HepG2 (cell line): Measurements from ENCODE around the gene PARP11. TPM values are rescaled to one million over a fixed set of nuclear protein-coding genes. Genes with fewer than 3 reads are reported as not detected.

Experiments
- ATAC-seq: fragments of 200-7000 bp; cut with Tn5 transposase; 3 replicates; pipeline ENCODE4 v1.9.1; 2020; ENCODE audit warnings: mild to moderate bottlenecking, moderate library complexity
- BruUV-seq: library from RNA; stranded (reverse); fragments of 400-500 nt; replicated peaks from 2 replicates; lab custom pipeline; 2021; lab: Mats Ljungman, UMichigan
- CTCF ChIA-PET: fragments of 300-600 bp; formaldehyde crosslinking; extraction: SDS; loops from one replicate; lab custom pipeline; 2021; ENCODE audit warnings: low total read pairs, inconsistent platforms, low intra/inter-chr PET ratio; lab: Yijun Ruan, JAX
- POLR2A ChIA-PET: fragments of 350-600 bp; sonication (Branson Sonifier 250); formaldehyde crosslinking; loops from one replicate; lab custom pipeline; 2020; ENCODE audit warnings: antibody characterized with exemption, inconsistent platforms; lab: Yijun Ruan, JAX
- DNase-seq: peaks from one replicate; pipeline ENCODE4 v3.0.0-alpha.2; 2015; ENCODE audit warnings: low spot score
- FAIRE-seq: peaks from 3 replicates; lab custom pipeline; 2011; peaks lifted over from hg19 to GRCh38; lab: Jason Lieb, UNC
- H2AFZ ChIP-seq: one replicate; pipeline ENCODE4 v1.6.1; 2011; ENCODE audit warnings: low read length, inconsistent platforms
- H3K27ac ChIP-seq: fragments of 300-600 bp; 3 replicates; pipeline ENCODE4 v1.8.0; 2011; ENCODE audit warnings: mixed run types, mild to moderate bottlenecking, mixed read lengths, low read length, inconsistent platforms; ENCODE audit not compliant: insufficient read depth; ENCODE audit errors: extremely low read length
- H3K27me3 ChIP-seq, 2 experiments: fragments of 200-600 bp in 1 of 2; 2 replicates in 1 of 2; 3 replicates in 1 of 2; pipeline versions ENCODE4 v1.6.0 to v1.8.0; 2011; ENCODE audit warnings: low read length in 2 of 2, mild to moderate bottlenecking in 2 of 2, moderate library complexity in 2 of 2, inconsistent platforms in 1 of 2; ENCODE audit not compliant: insufficient read depth in 2 of 2, control insufficient read depth in 1 of 2
- H3K36me3 ChIP-seq, 2 experiments: fragments of 200-600 bp in 1 of 2; replicated peaks in 1 of 2; 2 replicates in 1 of 2; 3 replicates in 1 of 2; pipeline versions ENCODE4 v1.5.1 to v1.8.0; 2011; ENCODE audit warnings: low read length in 2 of 2, inconsistent platforms in 1 of 2; ENCODE audit not compliant: insufficient read depth in 2 of 2, control insufficient read depth in 1 of 2
- H3K4me1 ChIP-seq: 2 replicates; pipeline ENCODE4 v1.5.1; 2012; ENCODE audit warnings: low read length, inconsistent platforms; ENCODE audit not compliant: insufficient read depth
- H3K4me2 ChIP-seq: 2 replicates; pipeline ENCODE4 v1.6.0; 2011; ENCODE audit warnings: low read depth, low read length, inconsistent platforms
- H3K4me3 ChIP-seq, 3 experiments: fragments of 200-600 bp in 1 of 3; sonication (generic), shearing (Covaris generic) in 1 of 3; replicated peaks in 1 of 3; 2 replicates each; pipeline ENCODE4 v1.5.1; 2011 to 2016; ENCODE audit warnings: low read length in 3 of 3, inconsistent platforms in 2 of 3, low read depth in 2 of 3, mild to moderate bottlenecking in 2 of 3, control low read depth in 1 of 3, mixed read lengths in 1 of 3; ENCODE audit not compliant: insufficient read depth in 1 of 3
- H3K79me2 ChIP-seq: one replicate; pipeline ENCODE4 v1.6.1; 2011; ENCODE audit warnings: low read length, inconsistent platforms; ENCODE audit not compliant: insufficient read depth
- H3K9ac ChIP-seq: 2 replicates; pipeline ENCODE4 v1.6.0; 2011; ENCODE audit warnings: mild to moderate bottlenecking, low read depth, low read length, inconsistent platforms; ENCODE audit not compliant: insufficient read depth
- H3K9me3 ChIP-seq: 2 replicates; pipeline ENCODE4 v1.5.1; 2012; ENCODE audit warnings: mild to moderate bottlenecking, low read length
- H4K20me1 ChIP-seq: 2 replicates; pipeline ENCODE4 v1.6.0; 2011; ENCODE audit warnings: inconsistent platforms, mild to moderate bottlenecking, low read length, moderate library complexity; ENCODE audit not compliant: insufficient read depth
- AHR ChIP-seq: IDR thresholded peaks from 2 replicates; pipeline ENCODE4 v1.6.1; 2018; ENCODE audit warnings: missing genetic modification reagents, missing compliant biosample characterization
- EEA1 ChIP-seq: sonication (generic); formaldehyde crosslinking; IDR thresholded peaks from 2 replicates; pipeline ENCODE4 v1.5.1; 2020; ENCODE audit warnings: mild to moderate bottlenecking, missing genetic modification reagents, borderline replicate concordance
- FOXC1 ChIP-seq: sonication (generic); formaldehyde crosslinking; IDR thresholded peaks from 2 replicates; pipeline ENCODE4 v1.8.0; 2022; ENCODE audit warnings: mild to moderate bottlenecking, missing genetic modification reagents, borderline replicate concordance
- GATA4 ChIP-seq: sonication (generic); IDR thresholded peaks from 2 replicates; pipeline ENCODE4 v1.6.1; 2016; ENCODE audit warnings: antibody characterized with exemption, low read depth, borderline replicate concordance
- HOMEZ ChIP-seq: IDR thresholded peaks from 2 replicates; pipeline ENCODE4 v1.6.1; 2016; ENCODE audit warnings: low read depth
- HOXA5 ChIP-seq: sonication (generic); formaldehyde crosslinking; IDR thresholded peaks from 2 replicates; pipeline ENCODE4 v1.4.0; 2020; ENCODE audit warnings: missing genetic modification reagents
- NFKB2 ChIP-seq: sonication (generic); formaldehyde crosslinking; IDR thresholded peaks from 2 replicates; pipeline ENCODE4 v1.4.0; 2020; ENCODE audit warnings: missing genetic modification reagents, borderline replicate concordance
- POLR2AphosphoS5 ChIP-seq: IDR thresholded peaks from 2 replicates; pipeline ENCODE4 v1.6.1; 2012; ENCODE audit warnings: low read depth, low read length
- REPIN1 ChIP-seq: sonication (generic); formaldehyde crosslinking; IDR thresholded peaks from 2 replicates; pipeline ENCODE4 v1.8.0; 2022; ENCODE audit warnings: missing genetic modification reagents, low read depth, mild to moderate bottlenecking, borderline replicate concordance
- SNRNP70 ChIP-seq: fragments of 200-400 bp; formaldehyde crosslinking; IDR thresholded peaks from 2 replicates; pipeline ENCODE4 v1.6.1; 2017; ENCODE audit warnings: mild to moderate bottlenecking, low read depth, low read length, moderate library complexity
- TEF ChIP-seq: sonication (generic); formaldehyde crosslinking; IDR thresholded peaks from 2 replicates; pipeline ENCODE4 v1.5.0; 2020; ENCODE audit warnings: missing genetic modification reagents
- ZFP82 ChIP-seq: sonication (generic); formaldehyde crosslinking; IDR thresholded peaks from 2 replicates; pipeline ENCODE4 v1.5.1; 2020; ENCODE audit warnings: mild to moderate bottlenecking, missing genetic modification reagents, borderline replicate concordance
- ZNF124 ChIP-seq: sonication (generic); formaldehyde crosslinking; IDR thresholded peaks from 2 replicates; pipeline ENCODE4 v1.4.0; 2020; ENCODE audit warnings: missing genetic modification reagents
- ZNF557 ChIP-seq: sonication (generic); formaldehyde crosslinking; IDR thresholded peaks from 2 replicates; pipeline ENCODE4 v1.4.0; 2020; ENCODE audit warnings: missing genetic modification reagents
- ZNF598 ChIP-seq: sonication (generic); formaldehyde crosslinking; IDR thresholded peaks from 2 replicates; pipeline ENCODE4 v1.5.1; 2020; ENCODE audit warnings: mild to moderate bottlenecking, missing genetic modification reagents, borderline replicate concordance
- WGBS: methylation state at CpG from one replicate; pipeline ENCODE4 v1.1.6; 2017; ENCODE audit warnings: low lambda C conversion rate; 5-methylcytosine and 5-hydroxymethylcytosine counted together
- in situ Hi-C: cut with HindIII; loops from 2 replicates; pipeline ENCODE4 v1.10.0; 2017; ENCODE audit warnings: low pct_unique_long_range_greater_than_20kb; ENCODE audit not compliant: extremely low pct_ligation_motif_present
- intact Hi-C: fragments of 100-400 bp; cut with micrococcal nuclease; formaldehyde crosslinking; loops from one replicate; pipeline ENCODE4 v1.10.0; 2022; ENCODE audit not compliant: unreplicated experiment
- polyA plus RNA-seq, 8 experiments: library from polyadenylated mRNA; depleted of rRNA in 3 of 8; stranded (reverse) in 7 of 8; unstranded in 1 of 8; fragments of >200 nt; fragmentation: Illumina TruSeq in 4 of 8; extraction: Trizol in 4 of 8; gene quantifications; 2 replicates each; pipeline versions ENCODE4 v1.2.1 to v1.2.3, GENCODE V29; 2011 to 2016; ENCODE audit warnings: low read depth in 4 of 8, missing spikeins in 1 of 8, mixed read lengths in 1 of 8; ENCODE audit not compliant: insufficient read depth in 1 of 8
- total RNA-seq, 5 experiments: library from RNA; depleted of rRNA; stranded (reverse); fragments of >200 nt; fragmentation: Illumina TruSeq; extraction: Trizol; gene quantifications; 2 replicates each; pipeline ENCODE4 v1.2.3, GENCODE V29; 2016; ENCODE audit warnings: low read depth in 1 of 5
- TF ChIP-seq, protein P1 (sequence below): sonication (generic); formaldehyde crosslinking; IDR thresholded peaks from 2 replicates; pipeline ENCODE4 v1.5.0; 2020; ENCODE audit warnings: mild to moderate bottlenecking, missing genetic modification reagents, moderate library complexity

PARP11 gene
- total and polyA plus RNA-seq, 2 of the 13 experiments (the other 11 are each of a cell fraction or from before 2014, with no cell fraction given) = 4.0 to 7.6 TPM

DNA sequence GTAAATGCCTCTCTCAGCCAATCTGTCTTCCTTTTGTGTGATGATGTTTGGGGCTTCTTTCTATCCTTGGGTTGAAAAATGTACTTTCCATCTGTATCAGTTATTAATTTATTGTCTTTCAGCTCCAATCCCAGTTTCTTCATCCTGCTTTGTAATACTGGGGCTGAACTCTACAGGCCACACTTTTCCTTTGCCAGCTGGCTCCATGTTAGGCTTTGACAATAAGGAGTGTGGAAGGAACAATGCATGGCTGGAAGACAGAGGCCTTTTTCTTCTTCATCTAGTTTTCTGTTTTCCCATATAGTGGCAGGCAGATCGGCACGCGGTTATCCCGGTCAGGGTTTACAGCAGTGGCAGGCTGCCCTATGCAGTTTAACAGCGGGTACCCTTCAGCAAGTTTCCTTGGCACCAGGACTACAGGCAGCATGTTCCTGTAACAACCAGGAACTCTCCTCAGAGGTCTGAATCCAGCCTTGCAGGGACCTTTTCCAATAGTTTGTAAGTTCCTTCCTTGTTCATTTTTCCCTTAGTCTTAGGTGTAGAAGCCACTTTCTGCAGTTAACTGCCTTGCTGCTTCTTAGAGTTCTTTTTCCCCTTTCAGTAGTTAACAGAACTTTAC is 81.8 kb downstream of the PARP11 start:
- no peak overlapping the region for H3K4me2 ChIP-seq
- no TSS peak for BruUV-seq
- H2AFZ ChIP-seq = no peak overlapping the region
- no peak for ATAC-seq
- no peak for FAIRE-seq
- H3K27ac ChIP-seq = no peak overlapping the region
- no peak overlapping the region for H3K4me3 ChIP-seq
- intact Hi-C loops = no loop called here
- peaks cover 19% of the 10 kb centered on the region for H3K4me1 ChIP-seq
- H3K79me2 ChIP-seq = no peaks in the 10 kb centered on the region
- H3K27me3 ChIP-seq = no peaks in the 10 kb centered on the region
- no peak for TF ChIP-seq NFKB2 (CRISPR knock-in tag)
- no peak for TF ChIP-seq HOXA5 (CRISPR knock-in tag)
- TF ChIP-seq, all 625 proteins: peak for 0
- H3K36me3 ChIP-seq = no peaks in the 10 kb centered on the region
- 96% methylated on average over 5 of the region's 5 CpGs for WGBS
- POLR2A ChIA-PET = no interaction called here
- no peak overlapping the region for H3K9ac ChIP-seq
- no peaks in the 10 kb centered on the region for H3K9me3 ChIP-seq
- CTCF ChIA-PET = no interaction called here
- no peak for DNase-seq
- in situ Hi-C loops = no loop called here
- H4K20me1 ChIP-seq = no peaks in the 10 kb centered on the region

DNA sequence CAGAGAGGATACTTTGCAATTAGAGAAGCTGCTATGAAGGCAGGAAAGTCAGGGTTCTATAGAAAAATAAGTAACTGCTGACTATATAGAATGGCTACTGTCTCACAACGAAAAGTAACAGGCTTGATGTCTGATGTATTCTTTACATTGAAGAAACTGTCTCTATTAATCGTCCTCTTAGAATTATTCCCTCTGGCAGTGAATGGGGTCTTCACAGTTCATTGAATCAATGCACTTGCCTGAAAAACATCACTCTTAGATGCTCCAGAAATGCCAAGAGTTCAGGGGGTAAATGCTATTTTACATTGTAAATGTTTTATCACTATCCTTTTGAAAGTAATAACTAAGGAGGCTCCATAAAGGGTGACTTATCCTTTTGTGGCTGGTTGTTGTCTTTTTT is 82.6 kb downstream of the PARP11 start:
- no peak overlapping the region for H2AFZ ChIP-seq
- no peaks in the 10 kb centered on the region for H3K9me3 ChIP-seq
- no peak overlapping the region for H3K4me2 ChIP-seq
- no peak overlapping the region for H3K27ac ChIP-seq
- no peaks in the 10 kb centered on the region for H3K36me3 ChIP-seq
- no peak overlapping the region for H3K4me3 ChIP-seq
- H3K9ac ChIP-seq = no peak overlapping the region
- FAIRE-seq (no peak), ATAC-seq (no peak), DNase-seq (no peak)
- in situ Hi-C loops = no loop called here
- WGBS = 44% methylated on average over 2 of the region's 2 CpGs
- peaks cover 14% of the 10 kb centered on the region for H3K4me1 ChIP-seq
- no peaks in the 10 kb centered on the region for H3K79me2 ChIP-seq
- no peaks in the 10 kb centered on the region for H3K27me3 ChIP-seq
- no peaks in the 10 kb centered on the region for H4K20me1 ChIP-seq
- ChIA-PET CTCF (no interaction called here), POLR2A (no interaction called here)
- no TSS peak for BruUV-seq
- intact Hi-C loops = no loop called here
- no peak for TF ChIP-seq ZNF557 (CRISPR knock-in tag)
- TF ChIP-seq, protein P1, sequence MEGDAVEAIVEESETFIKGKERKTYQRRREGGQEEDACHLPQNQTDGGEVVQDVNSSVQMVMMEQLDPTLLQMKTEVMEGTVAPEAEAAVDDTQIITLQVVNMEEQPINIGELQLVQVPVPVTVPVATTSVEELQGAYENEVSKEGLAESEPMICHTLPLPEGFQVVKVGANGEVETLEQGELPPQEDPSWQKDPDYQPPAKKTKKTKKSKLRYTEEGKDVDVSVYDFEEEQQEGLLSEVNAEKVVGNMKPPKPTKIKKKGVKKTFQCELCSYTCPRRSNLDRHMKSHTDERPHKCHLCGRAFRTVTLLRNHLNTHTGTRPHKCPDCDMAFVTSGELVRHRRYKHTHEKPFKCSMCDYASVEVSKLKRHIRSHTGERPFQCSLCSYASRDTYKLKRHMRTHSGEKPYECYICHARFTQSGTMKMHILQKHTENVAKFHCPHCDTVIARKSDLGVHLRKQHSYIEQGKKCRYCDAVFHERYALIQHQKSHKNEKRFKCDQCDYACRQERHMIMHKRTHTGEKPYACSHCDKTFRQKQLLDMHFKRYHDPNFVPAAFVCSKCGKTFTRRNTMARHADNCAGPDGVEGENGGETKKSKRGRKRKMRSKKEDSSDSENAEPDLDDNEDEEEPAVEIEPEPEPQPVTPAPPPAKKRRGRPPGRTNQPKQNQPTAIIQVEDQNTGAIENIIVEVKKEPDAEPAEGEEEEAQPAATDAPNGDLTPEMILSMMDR (CRISPR knock-in tag) = no peak
- TF ChIP-seq REPIN1 (CRISPR knock-in tag) = no peak
- TF ChIP-seq ZNF598 (CRISPR knock-in tag) = no peak
- no peak for TF ChIP-seq HOMEZ
- no peak for TF ChIP-seq EEA1 (CRISPR knock-in tag)
- TF ChIP-seq ZNF124 (CRISPR knock-in tag) = no peak
- no peak for TF ChIP-seq GATA4
- TF ChIP-seq ZFP82 (CRISPR knock-in tag) = no peak
- TF ChIP-seq FOXC1 (CRISPR knock-in tag) = no peak
- TF ChIP-seq TEF (CRISPR knock-in tag) = no peak
- no peak for TF ChIP-seq SNRNP70
- no peak for TF ChIP-seq POLR2AphosphoS5
- no peak for TF ChIP-seq AHR (CRISPR knock-in tag)
